ENCODE results near the gene PRDX6. TPM values are rescaled to one million over a fixed set of nuclear protein-coding genes. Genes with fewer than 3 reads are reported as not detected.

PRDX6 gene
- total and polyA plus RNA-seq, 10 of the 15 experiments (the other 5 are each of a cell fraction or from before 2014, with no cell fraction given), result 70.7 to 230 (median 138) TPM

- no peak for TF ChIP-seq POLR2AphosphoS2 (IDR thresholded peaks at IDR 0.05; ENCODE audit: low read depth, low read length)
- no peak for TF ChIP-seq SUPT20H (IDR thresholded peaks at IDR 0.05; ENCODE audit: borderline replicate concordance, control insufficient read depth, low read depth, low read length)
- no peak for TF ChIP-seq POU2F2 (IDR thresholded peaks at IDR 0.05; ENCODE audit: borderline replicate concordance, low read depth, low read length)
- TF ChIP-seq HDAC2 (IDR thresholded peaks at IDR 0.05), result no peak
- no peak for TF ChIP-seq SPI1 (IDR thresholded peaks at IDR 0.05; ENCODE audit: borderline replicate concordance, insufficient read depth, low read depth, low read length)
- TF ChIP-seq PAX5 (IDR thresholded peaks at IDR 0.05; ENCODE audit: borderline replicate concordance, low read depth, low read length), result no peak
- no peak for TF ChIP-seq TAF1 (IDR thresholded peaks at IDR 0.05; ENCODE audit: borderline replicate concordance, low read depth, low read length)
- TF ChIP-seq MEF2A (IDR thresholded peaks at IDR 0.05; ENCODE audit: insufficient read depth, low read depth, low read length), result no peak
- no peak for TF ChIP-seq FOS (IDR thresholded peaks at IDR 0.05; ENCODE audit: borderline replicate concordance, extremely low read depth, insufficient read length)
- TF ChIP-seq POLR2AphosphoS5 (IDR thresholded peaks at IDR 0.05; ENCODE audit: low read length), result no peak
- no peak for TF ChIP-seq E2F8 (IDR thresholded peaks at IDR 0.05; ENCODE audit: low read depth, partially characterized antibody)
- no peak for TF ChIP-seq ZNF687 (IDR thresholded peaks at IDR 0.05)
- TF ChIP-seq NR2F1 (conservative IDR thresholded peaks at IDR 0.05), result no peak
- TF ChIP-seq NFXL1 (IDR thresholded peaks at IDR 0.05; ENCODE audit: borderline replicate concordance), result no peak
- TF ChIP-seq TCF7 (IDR thresholded peaks at IDR 0.05; ENCODE audit: borderline replicate concordance), result no peak
- TF ChIP-seq USF2 (IDR thresholded peaks at IDR 0.05; ENCODE audit: borderline replicate concordance, low read depth, low read length), result no peak
- in situ Hi-C loops (cut with MboI), result no loop called here
- no TSS peak for BruUV-seq (replicated peaks)
- CTCF ChIA-PET, result interaction anchor here (0.7 to 2.6 kb wide), 4 partner anchors 11 to 56 kb away, joined by 3 to 7 read pairs (median 5); no protein-coding TSS in a partner anchor
- Histone ChIP-seq H3K9me3 (replicated peaks; ENCODE audit: control insufficient read depth, insufficient read depth, low read length) (peaks cover 10% of the 10 kb centered on the region), H3K36me3 (ENCODE audit: control insufficient read depth in 2 of 2, insufficient read depth in 2 of 2, low read length in 1 of 2) (no peaks in the 10 kb centered on the region), H3K9ac (ENCODE audit: control insufficient read depth, insufficient read depth, low read length) (no peak overlapping the region), H3K4me1 (ENCODE audit: control insufficient read depth, insufficient read depth, low read length) (peaks cover 8% of the 10 kb centered on the region), H3K4me3 (no peak overlapping the region; the same call in 1 of the 2 replicates), H3K4me2 (ENCODE audit: control insufficient read depth, insufficient read depth) (no peak overlapping the region), H3K27ac (ENCODE audit: control insufficient read depth, insufficient read depth) (no peak overlapping the region), H4K20me1 (ENCODE audit: control insufficient read depth, insufficient read depth) (no peaks in the 10 kb centered on the region), H3K27me3 (replicated peaks in 1 of 2; ENCODE audit: control insufficient read depth in 2 of 2, insufficient read depth in 2 of 2, low read length in 1 of 2) (no peaks in the 10 kb centered on the region), H3K79me2 (ENCODE audit: control insufficient read depth, insufficient read depth, low read length) (peaks cover 24% of the 10 kb centered on the region), H2AFZ (ENCODE audit: control insufficient read depth, low read depth, low read length) (no peak overlapping the region)
- RAD21 ChIA-PET (ENCODE audit: unreplicated experiment), result interaction anchor here (0.9 to 1.5 kb wide), 2 partner anchors 43 to 56 kb away, joined by 3 to 6 read pairs; no protein-coding TSS in a partner anchor
- SMC1A ChIA-PET (ENCODE audit: uncharacterized antibody, unreplicated experiment), result interaction anchor here (0.7 kb wide), 1 partner anchor 28 kb away, joined by 3 read pairs; no protein-coding TSS in a partner anchor
- ATAC-seq, result no peak
- WGBS (ENCODE audit: insufficient coverage, insufficient replicate concordance, low lambda C conversion rate, missing lambda C conversion rate), result 82% methylated on average over 2 of the region's 2 CpGs
- DNase-seq (ENCODE audit: low read depth, low spot score), result no peak
- intact Hi-C loops (cut with micrococcal nuclease; ENCODE audit: unreplicated experiment), result no loop called here
- POLR2A ChIA-PET, result no interaction called here
- FAIRE-seq, result no peak
These were observed 3.5 kb upstream of the PRDX6 start for GRCh38 chr1:173473599-173474011.
